ENCODE measurements around the gene EIF4EBP3. TPM values are rescaled to one million over a fixed set of nuclear protein-coding genes. Genes with fewer than 3 reads are reported as not detected.

Gene EIF4EBP3
- total and polyA plus RNA-seq, 4 donors: 1.4 to 55.8 (median 8.0) TPM

GRCh38 chr5:140551872-140552271 lies 4.4 kb downstream of the EIF4EBP3 start:
- Histone ChIP-seq H3K4me1 (ENCODE audit: control insufficient read depth in 4 of 4, insufficient read depth in 4 of 4, low read length in 3 of 4) (peaks cover 4 to 42% (median 35%) of the 10 kb centered on the region in 4 donors), H3K27me3 (ENCODE audit: control insufficient read depth in 4 of 4, insufficient read depth in 4 of 4, low read length in 3 of 4) (no peaks in the 10 kb centered on the region), H3K4me3 (ENCODE audit: low read depth in 1 of 3, low read length in 3 of 3) (no peak overlapping the region), H3K36me3 (ENCODE audit: control insufficient read depth in 4 of 4, insufficient read depth in 3 of 4, low read depth in 1 of 4, low read length in 3 of 4) (peaks cover 0 to 18% (median 15%) of the 10 kb centered on the region in 4 donors), H3K27ac (ENCODE audit: low read depth in 1 of 2, low read length in 2 of 2) (no peak overlapping the region), H3K9me3 (ENCODE audit: control insufficient read depth in 4 of 4, low read length in 3 of 4) (no peaks in the 10 kb centered on the region), H3K9ac (ENCODE audit: low read depth in 1 of 2, low read length in 2 of 2) (no peak overlapping the region)
- TF ChIP-seq FOXA2 (IDR thresholded peaks at IDR 0.05) (no peak), RAD21 (IDR thresholded peaks at IDR 0.05) (no peak), HNF4A (conservative IDR thresholded peaks at IDR 0.05) (no peak), JUND (IDR thresholded peaks at IDR 0.05) (no peak)
- 89% methylated on average over 4 of the region's 4 CpGs for WGBS
- no peak for DNase-seq (ENCODE audit: low spot score)

- Histone ChIP-seq H3K27me3 (ENCODE audit: control insufficient read depth in 4 of 4, insufficient read depth in 4 of 4, low read length in 3 of 4) (no peaks in the 10 kb centered on the region), H3K4me3 (ENCODE audit: low read depth in 1 of 3, low read length in 3 of 3) (no peak overlapping the region), H3K9me3 (ENCODE audit: control insufficient read depth in 4 of 4, low read length in 3 of 4) (no peaks in the 10 kb centered on the region), H3K9ac (ENCODE audit: low read depth in 1 of 2, low read length in 2 of 2) (no peak overlapping the region), H3K27ac (ENCODE audit: low read depth in 1 of 2, low read length in 2 of 2) (peak overlapping the region in 1 of 2 donors; percentile 30), H3K4me1 (ENCODE audit: control insufficient read depth in 4 of 4, insufficient read depth in 4 of 4, low read length in 3 of 4) (peaks cover 5 to 39% (median 36%) of the 10 kb centered on the region in 4 donors), H3K36me3 (ENCODE audit: control insufficient read depth in 4 of 4, insufficient read depth in 3 of 4, low read depth in 1 of 4, low read length in 3 of 4) (peaks cover 0 to 18% (median 15%) of the 10 kb centered on the region in 4 donors)
- 81% methylated on average over 2 of the region's 2 CpGs for WGBS
- no peak for TF ChIP-seq SP1 (IDR thresholded peaks at IDR 0.05)
- TF ChIP-seq NR2F2 (IDR thresholded peaks at IDR 0.05): no peak
- TF ChIP-seq, protein P1, sequence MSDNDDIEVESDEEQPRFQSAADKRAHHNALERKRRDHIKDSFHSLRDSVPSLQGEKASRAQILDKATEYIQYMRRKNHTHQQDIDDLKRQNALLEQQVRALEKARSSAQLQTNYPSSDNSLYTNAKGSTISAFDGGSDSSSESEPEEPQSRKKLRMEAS (IDR thresholded peaks at IDR 0.05): no peak
- TF ChIP-seq, protein P2, sequence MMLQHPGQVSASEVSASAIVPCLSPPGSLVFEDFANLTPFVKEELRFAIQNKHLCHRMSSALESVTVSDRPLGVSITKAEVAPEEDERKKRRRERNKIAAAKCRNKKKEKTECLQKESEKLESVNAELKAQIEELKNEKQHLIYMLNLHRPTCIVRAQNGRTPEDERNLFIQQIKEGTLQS (IDR thresholded peaks at IDR 0.05): no peak
- no peak for TF ChIP-seq CTCF (IDR thresholded peaks at IDR 0.05; ENCODE audit: low read depth, low read length, missing input control)
- no peak for TF ChIP-seq JUND (IDR thresholded peaks at IDR 0.05)
- no peak for TF ChIP-seq ZBTB33 (IDR thresholded peaks at IDR 0.05)
- TF ChIP-seq FOXA1 (IDR thresholded peaks at IDR 0.05): no peak
- no peak for TF ChIP-seq FOXA2 (IDR thresholded peaks at IDR 0.05)
- no peak for TF ChIP-seq REST (IDR thresholded peaks at IDR 0.05)
- TF ChIP-seq HNF4G (IDR thresholded peaks at IDR 0.05): no peak
- TF ChIP-seq GABPA (IDR thresholded peaks at IDR 0.05 in 1 of 2, conservative IDR thresholded peaks at IDR 0.05 in 1 of 2): no peak
- no peak for TF ChIP-seq TAF1 (conservative IDR thresholded peaks at IDR 0.05)
- no peak for TF ChIP-seq YY1 (IDR thresholded peaks at IDR 0.05)
- no peak for TF ChIP-seq RAD21 (IDR thresholded peaks at IDR 0.05)
- DNase-seq (ENCODE audit: low spot score): no peak
These were observed 6.2 kb downstream of the EIF4EBP3 start for GRCh38 chr5:140553657-140554056.
